GM12865 (cell line): ENCODE data around the gene NTRK1.
A peak's percentile ranks its signal among the peaks of the same experiment; 100 is the strongest.
"Not testable (repeated sequence)": the region's sequence is repeated elsewhere in the genome, so short reads cannot be mapped to it uniquely, and the experiment has no call there.

Experiments
- DNase-seq: peaks from one replicate; pipeline ENCODE4 v3.0.0; 2010; ENCODE audit warnings: low read depth
- H3K4me3 ChIP-seq: 2 replicates; pipeline ENCODE4 v1.5.1; 2011; ENCODE audit warnings: mild to moderate bottlenecking, low read depth, low read length, control low read depth
- TF ChIP-seq, protein P1 (sequence below): IDR thresholded peaks from 2 replicates; pipeline ENCODE4 v1.5.1; 2011; ENCODE audit warnings: low read length, control low read depth, low read depth, inconsistent platforms; ENCODE audit not compliant: insufficient read depth; ENCODE audit errors: missing control alignments

Gene NTRK1

GRCh38 chr1:156922986-156923669 is 62.5 kb downstream of the NTRK1 start:
- TF ChIP-seq, protein P1, sequence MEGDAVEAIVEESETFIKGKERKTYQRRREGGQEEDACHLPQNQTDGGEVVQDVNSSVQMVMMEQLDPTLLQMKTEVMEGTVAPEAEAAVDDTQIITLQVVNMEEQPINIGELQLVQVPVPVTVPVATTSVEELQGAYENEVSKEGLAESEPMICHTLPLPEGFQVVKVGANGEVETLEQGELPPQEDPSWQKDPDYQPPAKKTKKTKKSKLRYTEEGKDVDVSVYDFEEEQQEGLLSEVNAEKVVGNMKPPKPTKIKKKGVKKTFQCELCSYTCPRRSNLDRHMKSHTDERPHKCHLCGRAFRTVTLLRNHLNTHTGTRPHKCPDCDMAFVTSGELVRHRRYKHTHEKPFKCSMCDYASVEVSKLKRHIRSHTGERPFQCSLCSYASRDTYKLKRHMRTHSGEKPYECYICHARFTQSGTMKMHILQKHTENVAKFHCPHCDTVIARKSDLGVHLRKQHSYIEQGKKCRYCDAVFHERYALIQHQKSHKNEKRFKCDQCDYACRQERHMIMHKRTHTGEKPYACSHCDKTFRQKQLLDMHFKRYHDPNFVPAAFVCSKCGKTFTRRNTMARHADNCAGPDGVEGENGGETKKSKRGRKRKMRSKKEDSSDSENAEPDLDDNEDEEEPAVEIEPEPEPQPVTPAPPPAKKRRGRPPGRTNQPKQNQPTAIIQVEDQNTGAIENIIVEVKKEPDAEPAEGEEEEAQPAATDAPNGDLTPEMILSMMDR, result no peak
- no peak overlapping the region for H3K4me3 ChIP-seq
- no peak for DNase-seq

- TF ChIP-seq, protein P1, result no peak
- no peak overlapping the region for H3K4me3 ChIP-seq
- no peak for DNase-seq
These were observed 63.2 kb downstream of the NTRK1 start for GRCh38 chr1:156923670-156924477.

GRCh38 chr1:156924478-156925153 is 64.0 kb downstream of the NTRK1 start:
- TF ChIP-seq, protein P1, result no peak
- H3K4me3 ChIP-seq, result no peak overlapping the region
- no peak for DNase-seq

- TF ChIP-seq, protein P1, result no peak
- no peak for DNase-seq
- no peak overlapping the region for H3K4me3 ChIP-seq
These were observed 64.7 kb downstream of the NTRK1 start for GRCh38 chr1:156925154-156926010.

DNA sequence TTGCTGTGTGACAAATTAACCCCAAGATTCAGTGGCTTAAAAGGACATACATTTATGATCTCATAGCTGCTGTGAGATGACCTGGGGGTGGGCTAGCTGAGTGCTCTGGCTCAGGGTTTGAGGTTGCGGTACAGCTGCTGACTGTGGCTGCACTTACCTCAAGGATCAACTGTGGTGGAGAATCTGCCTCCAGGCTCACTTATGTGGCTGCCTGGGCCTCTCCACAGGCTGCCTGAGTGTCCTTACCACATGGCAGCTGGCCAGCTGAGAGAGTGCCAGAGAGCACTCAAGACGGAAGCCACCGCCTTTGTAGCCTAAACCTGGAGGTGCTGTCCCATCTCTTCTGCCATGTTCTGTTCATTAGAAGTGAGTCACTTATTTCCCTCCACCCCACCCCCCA is 65.5 kb downstream of the NTRK1 start:
- TF ChIP-seq, protein P1, result no peak
- H3K4me3 ChIP-seq, result no peak overlapping the region
- peak; percentile 54 for DNase-seq

- H3K4me3 ChIP-seq, DNase-seq: not testable (repeated sequence)
These were observed 66.0 kb downstream of the NTRK1 start for GRCh38 chr1:156926695-156927094.
